A549 (cell line): ENCODE measurements around the gene MT1F. TPM values are rescaled to one million over a fixed set of nuclear protein-coding genes. Genes with fewer than 3 reads are reported as not detected.

Experiments
- ATAC-seq, 2 experiments: fragments of 200-7000 bp in 1 of 2; fragments of >200 bp in 1 of 2; cut with Nextera tagmentation in 1 of 2; cut with Tn5 transposase in 1 of 2; 3 replicates each; pipeline versions ENCODE4 v1.8.0 to v1.9.1; 2018 to 2020; ENCODE audit warnings: mild to moderate bottlenecking in 1 of 2, moderate library complexity in 1 of 2
- CTCF ChIA-PET: fragments of 300-600 bp; sonication (Branson Sonifier 250); formaldehyde crosslinking; extraction: SDS; loops from one replicate; lab custom pipeline; 2021; ENCODE audit warnings: antibody characterized with exemption, inconsistent platforms; lab: Yijun Ruan, JAX
- POLR2A ChIA-PET: fragments of 350-600 bp; formaldehyde crosslinking; extraction: SDS; loops from one replicate; lab custom pipeline; 2021; ENCODE audit warnings: antibody characterized with exemption, inconsistent platforms; lab: Yijun Ruan, JAX
- DNase-seq, 2 experiments: peaks; one replicate each; pipeline versions ENCODE4 v3.0.0 to v3.0.0-alpha.2; 2011 to 2016; ENCODE audit warnings: low read depth in 1 of 2, low spot score in 1 of 2
- FAIRE-seq: peaks from 2 replicates; lab custom pipeline; 2011; peaks lifted over from hg19 to GRCh38; lab: Jason Lieb, UNC
- H3K27ac ChIP-seq, 2 experiments: fragments of >200 bp; sonication (Bioruptor Twin); formaldehyde crosslinking; 3 replicates each; pipeline ENCODE4 v1.5.1; 2016 to 2017
- H3K4me1 ChIP-seq: fragments of >200 bp; sonication (Bioruptor Twin); formaldehyde crosslinking; 3 replicates; pipeline ENCODE4 v1.6.1; 2016
- H3K4me2 ChIP-seq: fragments of >200 bp; sonication (Bioruptor Twin); formaldehyde crosslinking; 3 replicates; pipeline ENCODE4 v1.6.1; 2016
- H3K4me3 ChIP-seq: fragments of >200 bp; sonication (Bioruptor Twin); formaldehyde crosslinking; 3 replicates; pipeline ENCODE4 v1.5.1; 2016
- H3K9me3 ChIP-seq: fragments of >200 bp; sonication (Bioruptor Twin); formaldehyde crosslinking; 3 replicates; pipeline ENCODE4 v1.6.1; 2016
- CEBPB ChIP-seq, 2 experiments: fragments of >200 bp in 1 of 2; sonication (Bioruptor Twin) in 1 of 2; formaldehyde crosslinking in 1 of 2; IDR thresholded peaks; 2 replicates each; pipeline ENCODE4 v1.6.1; 2012 to 2016
- CHD2 ChIP-seq: fragments of 150-350 bp; IDR thresholded peaks from 2 replicates; pipeline ENCODE4 v1.6.1; 2014; ENCODE audit warnings: low read length; ENCODE audit not compliant: partially characterized antibody
- ESRRA ChIP-seq: fragments of 150-350 bp; IDR thresholded peaks from 2 replicates; pipeline ENCODE4 v1.6.1; 2014; ENCODE audit warnings: mild to moderate bottlenecking, low read length, borderline replicate concordance
- FOSL2 ChIP-seq, 2 experiments: fragments of 450-650 bp in 1 of 2; fragments of >200 bp in 1 of 2; sonication (Bioruptor Twin) in 1 of 2; formaldehyde crosslinking; IDR thresholded peaks; 2 replicates each; pipeline versions ENCODE4 v1.5.0 to v1.6.1; 2016 to 2020; ENCODE audit warnings: mild to moderate bottlenecking in 1 of 2, moderate library complexity in 1 of 2
- HDAC2 ChIP-seq: fragments of 200-600 bp; sonication (generic); IDR thresholded peaks from 2 replicates; pipeline ENCODE4 v1.6.1; 2016
- HEYL ChIP-seq: fragments of 250-450 bp; sonication (Bioruptor Pico); IDR thresholded peaks from 2 replicates; pipeline ENCODE4 v1.8.0; 2021; ENCODE audit warnings: mild to moderate bottlenecking, moderate library complexity
- HOXB5 ChIP-seq: fragments of 250-450 bp; sonication (Bioruptor Pico); IDR thresholded peaks from 2 replicates; pipeline ENCODE4 v1.5.0; 2020; ENCODE audit warnings: mild to moderate bottlenecking, moderate library complexity
- KDM1A ChIP-seq: fragments of 200-600 bp; sonication (generic); IDR thresholded peaks from 2 replicates; pipeline ENCODE4 v1.6.1; 2016; ENCODE audit warnings: low read depth, mild to moderate bottlenecking
- PHF8 ChIP-seq: fragments of 200-600 bp; sonication (generic); IDR thresholded peaks from 2 replicates; pipeline ENCODE4 v1.6.1; 2016; ENCODE audit warnings: low read depth, mild to moderate bottlenecking, antibody characterized with exemption, moderate library complexity, borderline replicate concordance
- POLR2A ChIP-seq: IDR thresholded peaks from 2 replicates; pipeline ENCODE4 v1.6.1; 2012; ENCODE audit warnings: mild to moderate bottlenecking, low read length
- RNF2 ChIP-seq: fragments of 200-600 bp; sonication (generic); IDR thresholded peaks from 2 replicates; pipeline ENCODE4 v1.6.1; 2016; ENCODE audit warnings: low read depth, mild to moderate bottlenecking, antibody characterized with exemption, moderate library complexity, borderline replicate concordance
- SMC3 ChIP-seq: fragments of >200 bp; sonication (Bioruptor Twin); formaldehyde crosslinking; IDR thresholded peaks from 3 replicates; pipeline ENCODE4 v1.6.1; 2018; ENCODE audit warnings: inconsistent platforms
- ZNF302 ChIP-seq: fragments of 250-450 bp; sonication (Bioruptor Pico); IDR thresholded peaks from 2 replicates; pipeline ENCODE4 v1.9.0; 2021; ENCODE audit warnings: inconsistent platforms, mild to moderate bottlenecking, moderate library complexity
- ZSCAN20 ChIP-seq: fragments of 250-450 bp; sonication (Bioruptor Pico); IDR thresholded peaks from 2 replicates; pipeline ENCODE4 v1.8.0; 2022; ENCODE audit warnings: mild to moderate bottlenecking, moderate library complexity
- WGBS: methylation state at CpG from one replicate; pipeline ENCODE4 v1.1.6; 2017; ENCODE audit errors: missing lambda C conversion rate; 5-methylcytosine and 5-hydroxymethylcytosine counted together
- polyA minus RNA-seq: library from RNA; depleted of rRNA, polyadenylated mRNA; stranded (reverse); fragments of >200 nt; gene quantifications from 2 replicates; pipeline ENCODE4 v1.2.3, GENCODE V29; 2011; rRNA and poly(A)+ RNA removed
- polyA plus RNA-seq, 4 experiments: library from polyadenylated mRNA; depleted of rRNA in 3 of 4; stranded (reverse); fragments of >200 nt; fragmentation: RNase III in 1 of 4; extraction: RNeasy Plus Mini Kit Qiagen cat#74134 plus additional on column Dnase treatment in 1 of 4; gene quantifications; 2 replicates in 3 of 4; 3 replicates in 1 of 4; pipeline ENCODE4 v1.2.3, GENCODE V29; 2011 to 2017
- TF ChIP-seq, protein P1 (sequence below): IDR thresholded peaks from 2 replicates; pipeline ENCODE4 v1.6.1; 2012; ENCODE audit warnings: low read depth, borderline replicate concordance
- TF ChIP-seq, protein P2 (sequence below): IDR thresholded peaks from 2 replicates; pipeline ENCODE4 v1.6.1; 2012
- TF ChIP-seq, protein P3 (sequence below): fragments of >200 bp; sonication (Bioruptor Twin); formaldehyde crosslinking; IDR thresholded peaks from 3 replicates; pipeline ENCODE4 v1.6.1; 2016
- TF ChIP-seq, protein P4 (sequence below): fragments of >200 bp; sonication (Bioruptor Twin); formaldehyde crosslinking; IDR thresholded peaks from 2 replicates; pipeline ENCODE4 v1.6.1; 2016
- TF ChIP-seq, protein P5 (sequence below): fragments of 250-450 bp; sonication (Bioruptor Pico); IDR thresholded peaks from 2 replicates; pipeline ENCODE4 v1.5.0; 2020; ENCODE audit warnings: low read depth, mild to moderate bottlenecking, moderate library complexity

The MT1F gene
- polyA plus RNA-seq (2011; rRNA removed) (4.1 and 5.6 TPM in 2 replicates), polyA plus RNA-seq (2017; fragmentation: RNase III; extraction: RNeasy Plus Mini Kit Qiagen cat#74134 plus additional on column Dnase treatment) (6.8 to 11.3 TPM (median 10.8 TPM) in 3 replicates), polyA minus RNA-seq (2.4 and 4.3 TPM in 2 replicates)
- 4.0 and 4.6 TPM in 2 replicates for polyA plus RNA-seq (2012; cell fraction: cytosol; rRNA removed)
- 1.4 and 2.7 TPM in 2 replicates for polyA plus RNA-seq (2012; cell fraction: nucleus; rRNA removed)

DNA sequence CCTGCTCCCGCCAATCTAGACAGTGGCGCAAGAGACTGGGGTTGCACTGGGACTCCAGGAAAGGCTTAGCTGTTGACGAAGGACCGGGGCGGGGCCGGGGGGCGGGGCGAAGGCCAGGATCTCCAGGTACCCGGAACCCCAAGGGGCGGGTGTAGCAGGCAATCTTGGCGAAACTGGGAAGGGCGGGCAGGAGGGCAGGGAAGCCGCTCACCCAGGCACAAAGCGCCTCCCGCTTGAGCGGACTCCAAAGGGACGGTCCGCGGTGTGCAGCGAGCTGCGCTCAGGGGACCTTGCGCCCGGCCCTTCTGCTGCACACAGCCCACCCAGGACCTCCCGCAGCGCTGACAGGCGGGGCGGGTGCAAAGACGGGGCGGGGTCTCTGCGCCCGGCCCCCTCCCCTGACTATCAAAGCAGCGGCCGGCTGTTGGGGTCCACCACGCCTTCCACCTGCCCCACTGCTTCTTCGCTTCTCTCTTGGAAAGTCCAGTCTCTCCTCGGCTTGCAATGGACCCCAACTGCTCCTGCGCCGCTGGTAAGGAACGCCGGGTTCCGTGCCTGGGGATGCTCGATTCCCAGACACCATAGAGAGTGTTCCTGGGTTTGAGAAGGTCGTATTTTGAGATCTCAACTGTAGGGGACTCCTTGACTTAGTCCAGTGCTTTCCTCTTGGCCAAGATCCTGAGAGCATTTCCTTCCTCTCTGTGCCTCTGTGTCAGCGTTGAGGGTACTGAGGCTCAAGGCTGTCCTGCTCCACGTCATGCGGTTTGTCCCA, at the start of gene MT1F:
Gene MT1F (plus strand): TSS at position 405 of the 772 bp plus-strand sequence. CDS start 100 bp downstream, at position 505.
- Histone ChIP-seq H3K27ac (peak within 1 kb of the TSS; percentile 75 to 83), H3K4me1 (peaks cover 6% of the 10 kb centered on the region; the same call in 2 of the 3 replicates), H3K4me3 (peak within 1 kb of the TSS; percentile 56), H3K4me2 (peak within 1 kb of the TSS; percentile 87), H3K9me3 (no peaks in the 10 kb centered on the region)
- 24% methylated on average over 35 of the region's 46 CpGs for WGBS
- FAIRE-seq: no peak
- ATAC-seq: peak; percentile 93 to 94
- CTCF ChIA-PET: interaction anchor here (0.8 to 25.6 kb wide), 5 partner anchors 15 to 144 kb away, joined by 3 to 340 read pairs (median 4); partner anchors contain the start of gene MT2A
- DNase-seq: peak; percentile 75 to 78
- POLR2A ChIA-PET: interaction anchor here (0.5 to 1.4 kb wide), 13 partner anchors 10 to 178 kb away, joined by 3 to 16 read pairs (median 4); partner anchors contain the start of genes MT1G, MT1X and MT2A
- TF ChIP-seq SMC3: peak; percentile 13; the same call in 1 of the 3 replicates
- TF ChIP-seq, protein P1, sequence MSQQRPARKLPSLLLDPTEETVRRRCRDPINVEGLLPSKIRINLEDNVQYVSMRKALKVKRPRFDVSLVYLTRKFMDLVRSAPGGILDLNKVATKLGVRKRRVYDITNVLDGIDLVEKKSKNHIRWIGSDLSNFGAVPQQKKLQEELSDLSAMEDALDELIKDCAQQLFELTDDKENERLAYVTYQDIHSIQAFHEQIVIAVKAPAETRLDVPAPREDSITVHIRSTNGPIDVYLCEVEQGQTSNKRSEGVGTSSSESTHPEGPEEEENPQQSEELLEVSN: no peak
- TF ChIP-seq, protein P2, sequence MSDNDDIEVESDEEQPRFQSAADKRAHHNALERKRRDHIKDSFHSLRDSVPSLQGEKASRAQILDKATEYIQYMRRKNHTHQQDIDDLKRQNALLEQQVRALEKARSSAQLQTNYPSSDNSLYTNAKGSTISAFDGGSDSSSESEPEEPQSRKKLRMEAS: no peak
- TF ChIP-seq POLR2A: 0 out of 2 replicates have a peak, but pooled peaks have one; percentile 15
- TF ChIP-seq KDM1A: no peak
- no peak for TF ChIP-seq CHD2
- peak in 1 of 2 experiments; percentile 68; a peak in 2 of 4 replicates for TF ChIP-seq CEBPB (IDR thresholded peaks at IDR 0.05)
- no peak for TF ChIP-seq FOSL2 (IDR thresholded peaks at IDR 0.05)
- TF ChIP-seq FOSL2 (CRISPR knock-in tag; IDR thresholded peaks at IDR 0.05): no peak
- TF ChIP-seq ESRRA: no peak
- no peak for TF ChIP-seq HOXB5 (CRISPR knock-in tag)
- no peak for TF ChIP-seq ZSCAN20 (CRISPR knock-in tag)
- TF ChIP-seq, protein P3, sequence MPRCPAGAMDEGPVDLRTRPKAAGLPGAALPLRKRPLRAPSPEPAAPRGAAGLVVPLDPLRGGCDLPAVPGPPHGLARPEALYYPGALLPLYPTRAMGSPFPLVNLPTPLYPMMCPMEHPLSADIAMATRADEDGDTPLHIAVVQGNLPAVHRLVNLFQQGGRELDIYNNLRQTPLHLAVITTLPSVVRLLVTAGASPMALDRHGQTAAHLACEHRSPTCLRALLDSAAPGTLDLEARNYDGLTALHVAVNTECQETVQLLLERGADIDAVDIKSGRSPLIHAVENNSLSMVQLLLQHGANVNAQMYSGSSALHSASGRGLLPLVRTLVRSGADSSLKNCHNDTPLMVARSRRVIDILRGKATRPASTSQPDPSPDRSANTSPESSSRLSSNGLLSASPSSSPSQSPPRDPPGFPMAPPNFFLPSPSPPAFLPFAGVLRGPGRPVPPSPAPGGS: no peak
- TF ChIP-seq, protein P4, sequence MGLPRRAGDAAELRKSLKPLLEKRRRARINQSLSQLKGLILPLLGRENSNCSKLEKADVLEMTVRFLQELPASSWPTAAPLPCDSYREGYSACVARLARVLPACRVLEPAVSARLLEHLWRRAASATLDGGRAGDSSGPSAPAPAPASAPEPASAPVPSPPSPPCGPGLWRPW: no peak
- no peak for TF ChIP-seq PHF8
- no peak for TF ChIP-seq HEYL (CRISPR knock-in tag)
- TF ChIP-seq, protein P5, sequence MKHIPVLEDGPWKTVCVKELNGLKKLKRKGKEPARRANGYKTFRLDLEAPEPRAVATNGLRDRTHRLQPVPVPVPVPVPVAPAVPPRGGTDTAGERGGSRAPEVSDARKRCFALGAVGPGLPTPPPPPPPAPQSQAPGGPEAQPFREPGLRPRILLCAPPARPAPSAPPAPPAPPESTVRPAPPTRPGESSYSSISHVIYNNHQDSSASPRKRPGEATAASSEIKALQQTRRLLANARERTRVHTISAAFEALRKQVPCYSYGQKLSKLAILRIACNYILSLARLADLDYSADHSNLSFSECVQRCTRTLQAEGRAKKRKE: no peak
- TF ChIP-seq ZNF302 (CRISPR knock-in tag): no peak
- TF ChIP-seq HDAC2: no peak
- no peak for TF ChIP-seq RNF2
